Keratinocyte (primary cell): ENCODE data around the gene PSAP.

Source experiments
- EZH2 ChIP-seq: IDR thresholded peaks from one replicate; pipeline ENCODE4 v1.6.1; 2012; ENCODE audit warnings: inconsistent platforms, mild to moderate bottlenecking, low read length, moderate library complexity
- TF ChIP-seq, protein P1 (sequence below), 3 experiments: IDR thresholded peaks in 1 of 3; conservative IDR thresholded peaks in 1 of 3; optimal IDR thresholded peaks in 1 of 3; 2 replicates in 2 of 3; 3 replicates in 1 of 3; pipeline versions ENCODE3 to v1.5.1; 2011; ENCODE audit warnings: low read length in 3 of 3, mild to moderate bottlenecking in 3 of 3, moderate library complexity in 2 of 3, control low read depth in 1 of 3, inconsistent platforms in 1 of 3; ENCODE audit not compliant: insufficient read depth in 2 of 3; ENCODE audit errors: extremely low read depth in 1 of 3

DNA sequence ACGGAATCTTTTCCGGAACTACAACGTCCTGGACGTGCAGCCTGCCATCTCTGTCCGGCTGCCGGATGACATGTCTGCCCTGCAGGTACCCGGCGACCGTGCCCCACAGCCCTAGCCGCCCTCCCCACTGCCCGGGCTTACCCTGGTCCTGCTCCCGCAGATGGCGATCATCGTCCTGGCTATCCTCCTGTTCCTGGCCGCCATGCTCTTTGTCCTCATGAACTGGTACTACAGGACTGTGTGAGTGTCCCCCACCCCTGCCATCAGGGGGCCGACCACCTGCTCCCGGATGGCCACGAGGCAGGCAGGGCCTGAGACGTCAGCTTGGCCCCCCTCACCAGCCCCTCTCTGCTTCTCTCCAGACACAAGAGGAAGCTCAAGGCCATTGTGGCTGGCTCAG lies 39.7 kb downstream of the PSAP start:
- TF ChIP-seq, protein P1, sequence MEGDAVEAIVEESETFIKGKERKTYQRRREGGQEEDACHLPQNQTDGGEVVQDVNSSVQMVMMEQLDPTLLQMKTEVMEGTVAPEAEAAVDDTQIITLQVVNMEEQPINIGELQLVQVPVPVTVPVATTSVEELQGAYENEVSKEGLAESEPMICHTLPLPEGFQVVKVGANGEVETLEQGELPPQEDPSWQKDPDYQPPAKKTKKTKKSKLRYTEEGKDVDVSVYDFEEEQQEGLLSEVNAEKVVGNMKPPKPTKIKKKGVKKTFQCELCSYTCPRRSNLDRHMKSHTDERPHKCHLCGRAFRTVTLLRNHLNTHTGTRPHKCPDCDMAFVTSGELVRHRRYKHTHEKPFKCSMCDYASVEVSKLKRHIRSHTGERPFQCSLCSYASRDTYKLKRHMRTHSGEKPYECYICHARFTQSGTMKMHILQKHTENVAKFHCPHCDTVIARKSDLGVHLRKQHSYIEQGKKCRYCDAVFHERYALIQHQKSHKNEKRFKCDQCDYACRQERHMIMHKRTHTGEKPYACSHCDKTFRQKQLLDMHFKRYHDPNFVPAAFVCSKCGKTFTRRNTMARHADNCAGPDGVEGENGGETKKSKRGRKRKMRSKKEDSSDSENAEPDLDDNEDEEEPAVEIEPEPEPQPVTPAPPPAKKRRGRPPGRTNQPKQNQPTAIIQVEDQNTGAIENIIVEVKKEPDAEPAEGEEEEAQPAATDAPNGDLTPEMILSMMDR (optimal IDR thresholded peaks at IDR 0.05 in 1 of 3, IDR thresholded peaks at IDR 0.05 in 1 of 3, conservative IDR thresholded peaks at IDR 0.05 in 1 of 3; ENCODE audit: extremely low read depth in 1 of 3, insufficient read depth in 2 of 3, low read length in 3 of 3), result no peak
- TF ChIP-seq EZH2, result no peak
